ENCODE results near the gene MEAF6.
A peak's percentile ranks its signal among the peaks of the same experiment; 100 is the strongest.
"Not testable (repeated sequence)": the region's sequence is repeated elsewhere in the genome, so short reads cannot be mapped to it uniquely, and the experiment has no call there.

MEAF6 gene

GRCh38 chr1:37514350-37515184 is at the start of gene MEAF6:
Gene MEAF6, minus strand, starts transcription at chr1:37514766. Its CDS starts 20 bp downstream, at chr1:37514746.
- DNase-seq: peak; percentile 87

DNA sequence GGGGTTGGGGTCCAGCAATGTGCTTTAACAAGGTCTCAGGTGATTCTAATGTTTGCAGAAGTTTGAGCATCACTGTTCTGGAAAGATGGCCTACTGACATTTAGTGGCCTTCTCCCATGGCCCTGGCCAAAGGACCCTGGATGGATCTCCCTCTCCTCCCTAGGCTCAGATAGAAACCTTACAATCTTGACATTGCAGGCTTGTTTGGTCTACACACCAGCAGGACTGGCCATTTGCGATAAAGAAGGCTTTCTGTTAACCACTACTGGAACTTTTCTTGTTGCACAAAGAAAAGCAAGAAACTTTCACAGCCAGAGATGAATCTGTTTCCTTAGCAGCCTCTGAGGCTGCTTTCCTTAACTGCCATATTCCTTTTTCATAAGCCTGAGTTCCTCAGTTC is 48.4 kb upstream of the MEAF6 start:
- no peak for DNase-seq

- peak; percentile 32 for DNase-seq
Observed at GRCh38 chr1:37561133-37562132, 46.9 kb upstream of the MEAF6 start.

- no peak for DNase-seq
Observed at GRCh38 chr1:37560401-37561132, 46.0 kb upstream of the MEAF6 start.

DNA sequence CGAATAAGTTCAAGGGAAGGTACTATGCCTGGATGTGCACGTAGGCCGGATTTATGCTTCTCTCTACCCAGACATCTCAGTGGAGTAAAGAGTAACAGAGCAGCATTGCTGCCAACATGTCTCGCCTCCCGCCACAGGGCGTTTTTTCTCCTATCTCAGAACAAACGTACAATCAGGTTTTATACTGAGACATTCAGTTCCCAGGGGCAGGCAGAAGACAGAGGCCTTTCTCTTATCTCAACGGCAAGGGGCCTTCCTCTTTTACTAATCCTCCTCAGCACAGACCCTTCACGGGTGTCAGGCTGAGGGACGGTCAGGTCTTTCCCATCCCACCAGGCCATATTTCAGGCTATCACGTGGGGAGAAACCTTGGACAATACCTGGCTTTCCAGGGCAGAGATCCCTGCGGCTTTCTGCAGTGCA is 45.4 kb upstream of the MEAF6 start:
- DNase-seq: not testable (repeated sequence)

DNA sequence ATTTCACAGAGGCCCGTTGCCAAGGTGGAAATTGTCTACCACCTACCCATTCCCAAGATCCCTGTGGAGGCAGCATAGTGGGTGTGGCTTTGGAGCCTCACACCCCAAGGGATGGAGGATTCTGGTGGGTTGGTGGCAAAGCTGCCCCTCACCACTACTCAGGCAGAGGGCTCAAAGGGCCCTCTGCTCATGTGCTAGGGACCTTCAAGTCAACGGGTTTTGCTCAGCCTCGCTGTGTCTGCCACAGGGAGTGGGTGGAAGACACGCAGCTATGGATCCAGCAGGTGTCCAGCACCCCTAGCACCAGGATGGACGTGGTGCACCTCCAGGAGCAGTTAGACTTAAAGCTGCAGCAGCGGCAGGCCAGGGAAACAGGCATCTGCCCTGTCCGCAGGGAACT is 44.5 kb upstream of the MEAF6 start:
- no peak for DNase-seq

GRCh38 chr1:37558411-37558810 is 43.8 kb upstream of the MEAF6 start:
- DNase-seq: no peak

GRCh38 chr1:37557402-37557801 is 42.8 kb upstream of the MEAF6 start:
- DNase-seq: no peak

GRCh38 chr1:37556712-37557196 is 42.2 kb upstream of the MEAF6 start, which contains the start of gene DNALI1:
Gene DNALI1, plus strand, starts transcription at chr1:37556940. Its CDS starts 55 bp downstream, at chr1:37556995.
- peak; percentile 29 for DNase-seq

DNA sequence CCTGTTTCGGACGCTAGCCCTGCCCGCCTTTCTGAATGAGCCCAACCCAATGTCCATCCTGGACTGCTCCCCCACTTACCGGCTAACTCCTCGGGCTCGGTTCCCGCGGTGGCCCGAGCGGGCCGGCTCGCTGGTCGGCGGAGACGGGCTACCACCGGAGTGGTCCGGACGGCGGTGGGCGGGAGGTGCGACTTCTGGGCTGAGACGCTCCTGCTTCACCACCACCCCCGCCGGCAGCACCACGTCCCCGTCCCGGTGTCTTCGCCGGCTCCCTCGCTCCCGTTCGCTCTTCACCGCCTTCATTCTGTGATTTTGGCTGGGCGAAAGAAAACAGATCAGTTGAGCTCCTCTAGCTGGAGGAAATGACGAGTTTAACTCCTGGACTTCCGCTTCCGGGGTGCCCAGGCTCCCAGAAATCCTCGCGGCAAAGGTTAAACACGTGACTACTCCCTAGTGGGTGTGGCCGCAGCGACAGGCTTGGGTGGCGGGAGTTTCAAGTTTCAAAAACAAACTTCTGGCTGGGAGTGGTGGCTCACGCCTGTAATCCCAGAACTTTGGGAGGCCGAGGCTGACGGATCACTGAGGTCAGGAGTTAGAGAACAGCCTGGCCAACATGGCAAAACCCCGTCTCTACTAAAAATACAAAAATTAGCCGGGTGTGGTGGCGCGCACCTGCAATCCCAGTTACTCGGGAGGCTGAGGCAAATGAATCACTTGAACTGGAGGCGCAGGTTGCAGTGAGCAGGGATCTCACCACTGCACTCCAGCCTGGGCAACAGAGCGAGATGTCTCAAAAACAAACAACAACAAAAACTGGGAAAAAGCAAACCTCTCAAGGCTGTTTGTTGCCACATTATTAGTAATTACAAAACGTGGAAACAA is 39.6 kb upstream of the MEAF6 start, which contains the start of gene SNIP1:
TSS of gene SNIP1 (minus strand) at position 367 of the 882 bp plus-strand sequence. CDS start at position 303, 64 bp downstream.
- DNase-seq: peak; percentile 88

- no peak for DNase-seq
Observed at GRCh38 chr1:37553598-37553926, 39.0 kb upstream of the MEAF6 start.

- no peak for DNase-seq
Observed at GRCh38 chr1:37549341-37549740, 34.8 kb upstream of the MEAF6 start.

DNA sequence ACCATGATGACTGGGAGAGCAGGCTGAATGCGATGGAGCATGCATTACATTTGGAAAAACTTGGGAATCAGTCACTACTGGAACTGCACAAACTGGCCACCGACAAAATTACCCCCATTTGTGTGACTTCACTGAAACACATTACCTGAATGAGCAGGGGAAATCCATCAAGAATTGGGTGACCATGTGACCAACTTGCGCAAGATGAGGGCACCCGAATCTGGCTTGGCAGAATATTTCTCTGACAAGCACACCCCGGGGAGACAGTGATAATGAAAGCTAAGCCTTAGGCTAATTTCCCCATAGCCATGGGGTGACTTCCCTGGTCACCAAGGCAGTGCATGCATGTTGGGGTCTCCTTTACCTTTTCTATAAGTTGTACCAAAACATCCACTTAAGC is 30.5 kb upstream of the MEAF6 start:
- DNase-seq: no peak

DNA sequence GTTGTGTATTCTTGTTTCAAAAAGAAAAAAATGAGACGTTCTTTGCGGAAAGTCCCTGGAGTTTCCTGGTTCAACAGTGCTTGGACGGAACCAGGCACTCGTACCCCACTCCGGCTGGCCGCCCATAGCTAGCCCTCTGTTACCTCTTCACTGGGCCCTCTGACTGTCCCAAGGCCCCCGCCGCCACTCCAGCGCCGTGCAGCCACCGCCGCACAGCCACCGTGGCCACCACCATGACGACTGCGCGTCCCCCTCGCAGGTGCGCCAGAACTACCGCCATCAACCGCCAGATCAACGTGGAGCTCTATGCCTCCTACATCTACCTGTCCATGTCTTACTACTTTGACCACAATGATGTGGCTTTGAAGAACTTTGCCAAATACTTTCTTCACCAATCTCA is 30.0 kb upstream of the MEAF6 start:
- no peak for DNase-seq

DNA sequence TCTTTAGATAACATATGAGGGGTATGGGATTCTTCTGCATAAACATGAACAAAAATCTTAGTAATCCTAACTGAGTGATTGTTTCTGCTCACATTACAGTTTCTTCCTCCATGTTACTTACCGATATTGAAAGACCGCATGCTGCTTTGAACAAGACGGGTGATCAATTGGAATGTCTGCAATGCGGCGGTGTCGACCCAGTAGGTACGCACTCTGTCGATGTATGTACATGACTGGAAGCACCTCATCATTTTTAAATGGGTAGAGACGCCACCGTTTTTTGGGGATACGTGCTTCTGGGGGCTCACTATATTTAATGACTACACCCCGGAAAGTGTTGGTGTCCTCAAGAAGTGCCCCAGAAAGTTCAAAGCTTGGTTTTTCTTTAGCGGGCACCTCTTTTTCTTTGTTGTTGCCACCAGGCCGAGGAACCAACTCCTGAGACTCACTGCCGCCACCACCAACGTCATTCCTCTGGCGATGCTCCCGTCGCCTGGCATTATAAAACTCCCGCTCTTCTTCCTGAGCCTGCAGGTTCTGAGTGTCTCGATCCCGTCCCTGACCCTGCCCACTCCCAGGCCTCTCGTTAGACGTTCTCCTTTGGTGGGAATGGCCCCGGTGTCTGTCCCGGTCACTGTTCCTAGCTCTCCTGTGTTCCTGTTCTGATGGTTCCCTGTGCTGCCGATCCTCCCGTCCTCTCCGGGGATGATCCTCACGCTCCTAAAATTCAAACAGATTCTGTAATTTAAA is 25.6 kb upstream of the MEAF6 start:
- no peak for DNase-seq

GRCh38 chr1:37539154-37539553 is 24.6 kb upstream of the MEAF6 start:
- DNase-seq: not testable (repeated sequence)

- no peak for DNase-seq
Observed at GRCh38 chr1:37537378-37537777, 22.8 kb upstream of the MEAF6 start.

GRCh38 chr1:37533317-37534093 is 18.9 kb upstream of the MEAF6 start:
- DNase-seq: no peak

GRCh38 chr1:37532418-37533156 is 18.0 kb upstream of the MEAF6 start:
- not testable (repeated sequence) for DNase-seq

All from activated T-cell treated with anti-CD3 and anti-CD28 coated beads, Interleukin-2, amount 50 U/mL, for 1 hour (primary cell).